ENCODE data around the gene TSFM.

Gene TSFM

DNA sequence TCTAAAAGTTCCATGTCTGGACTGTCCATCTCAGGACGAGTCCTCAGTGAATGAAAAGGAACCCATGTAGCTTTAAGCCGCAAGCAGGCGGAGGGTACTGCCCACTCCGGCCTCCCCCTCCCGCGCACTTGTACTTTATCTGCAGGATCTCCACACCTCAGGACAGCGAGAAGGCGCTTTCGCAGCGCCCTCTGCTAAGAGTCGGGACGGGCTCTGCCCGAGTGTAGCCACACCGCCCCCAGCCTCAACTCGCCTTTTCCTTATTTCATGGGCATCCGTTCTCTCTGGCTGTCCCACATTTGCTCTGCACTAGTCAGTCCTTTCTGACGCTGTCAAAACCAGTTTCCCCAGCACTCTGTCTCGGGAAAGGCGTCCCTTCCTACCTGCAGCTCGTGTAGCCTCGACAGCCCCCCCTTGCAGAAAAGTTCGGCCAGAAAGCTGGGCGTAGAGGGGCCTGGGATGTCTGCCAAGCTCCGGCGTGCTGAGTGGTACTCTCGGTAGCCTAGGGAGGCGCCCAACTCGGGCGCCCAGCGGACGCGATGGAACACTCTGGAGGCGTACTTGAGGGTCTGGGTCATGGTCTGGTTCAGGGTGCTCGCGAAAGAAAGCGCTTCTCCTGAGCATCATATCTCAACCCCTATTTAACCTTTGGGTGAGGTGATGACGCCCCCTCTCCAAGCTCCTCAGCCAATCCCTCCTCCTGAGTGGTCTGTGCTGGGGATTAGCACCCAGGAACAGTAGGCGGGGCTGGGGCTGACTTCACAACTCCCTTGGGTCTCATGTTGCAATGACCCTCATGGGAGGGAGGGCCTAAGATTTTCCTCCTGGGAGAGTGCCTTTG lies 15.9 kb upstream of the TSFM start, which contains the start of gene CYP27B1 (continued):
- TF ChIP-seq, protein P1, sequence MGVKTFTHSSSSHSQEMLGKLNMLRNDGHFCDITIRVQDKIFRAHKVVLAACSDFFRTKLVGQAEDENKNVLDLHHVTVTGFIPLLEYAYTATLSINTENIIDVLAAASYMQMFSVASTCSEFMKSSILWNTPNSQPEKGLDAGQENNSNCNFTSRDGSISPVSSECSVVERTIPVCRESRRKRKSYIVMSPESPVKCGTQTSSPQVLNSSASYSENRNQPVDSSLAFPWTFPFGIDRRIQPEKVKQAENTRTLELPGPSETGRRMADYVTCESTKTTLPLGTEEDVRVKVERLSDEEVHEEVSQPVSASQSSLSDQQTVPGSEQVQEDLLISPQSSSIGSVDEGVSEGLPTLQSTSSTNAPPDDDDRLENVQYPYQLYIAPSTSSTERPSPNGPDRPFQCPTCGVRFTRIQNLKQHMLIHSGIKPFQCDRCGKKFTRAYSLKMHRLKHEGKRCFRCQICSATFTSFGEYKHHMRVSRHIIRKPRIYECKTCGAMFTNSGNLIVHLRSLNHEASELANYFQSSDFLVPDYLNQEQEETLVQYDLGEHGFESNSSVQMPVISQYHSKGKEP (tag by site-specific recombination; IDR thresholded peaks at IDR 0.05), result no peak
- TF ChIP-seq ZNF473 (tag by site-specific recombination; IDR thresholded peaks at IDR 0.05) (no peak), ZNF548 (tag by site-specific recombination; IDR thresholded peaks at IDR 0.05) (no peak), ZNF530 (tag by site-specific recombination; IDR thresholded peaks at IDR 0.05; ENCODE audit: low read depth) (no peak), SP7 (tag by site-specific recombination; IDR thresholded peaks at IDR 0.05) (peak; percentile 67), ZNF549 (tag by site-specific recombination; IDR thresholded peaks at IDR 0.05) (no peak), ZIC2 (tag by site-specific recombination; IDR thresholded peaks at IDR 0.05) (peak; percentile 59), ZNF366 (tag by site-specific recombination; conservative IDR thresholded peaks at IDR 0.05) (peak; percentile 29; the same call in 1 of the 2 replicates), ZBTB8A (tag by site-specific recombination; IDR thresholded peaks at IDR 0.05) (peak; percentile 97), TCF7L2 (IDR thresholded peaks at IDR 0.05; ENCODE audit: borderline replicate concordance, low read depth, low read length) (no peak), SP3 (tag by site-specific recombination; IDR thresholded peaks at IDR 0.05) (peak; percentile 52; the same call in 1 of the 2 replicates), SP2 (tag by site-specific recombination; IDR thresholded peaks at IDR 0.05) (peak; percentile 71), KLF10 (tag by site-specific recombination; IDR thresholded peaks at IDR 0.05) (0 out of 2 replicates have a peak, but pooled peaks have one; percentile 25), ZFHX2 (tag by site-specific recombination; conservative IDR thresholded peaks at IDR 0.05) (peak; percentile 44), ZNF23 (tag by site-specific recombination; IDR thresholded peaks at IDR 0.05; ENCODE audit: borderline replicate concordance) (no peak), ZBTB48 (tag by site-specific recombination; IDR thresholded peaks at IDR 0.05) (peak; percentile 37; the same call in 1 of the 2 replicates), ZNF664 (tag by site-specific recombination; IDR thresholded peaks at IDR 0.05) (no peak)
- TF ChIP-seq, protein P2, sequence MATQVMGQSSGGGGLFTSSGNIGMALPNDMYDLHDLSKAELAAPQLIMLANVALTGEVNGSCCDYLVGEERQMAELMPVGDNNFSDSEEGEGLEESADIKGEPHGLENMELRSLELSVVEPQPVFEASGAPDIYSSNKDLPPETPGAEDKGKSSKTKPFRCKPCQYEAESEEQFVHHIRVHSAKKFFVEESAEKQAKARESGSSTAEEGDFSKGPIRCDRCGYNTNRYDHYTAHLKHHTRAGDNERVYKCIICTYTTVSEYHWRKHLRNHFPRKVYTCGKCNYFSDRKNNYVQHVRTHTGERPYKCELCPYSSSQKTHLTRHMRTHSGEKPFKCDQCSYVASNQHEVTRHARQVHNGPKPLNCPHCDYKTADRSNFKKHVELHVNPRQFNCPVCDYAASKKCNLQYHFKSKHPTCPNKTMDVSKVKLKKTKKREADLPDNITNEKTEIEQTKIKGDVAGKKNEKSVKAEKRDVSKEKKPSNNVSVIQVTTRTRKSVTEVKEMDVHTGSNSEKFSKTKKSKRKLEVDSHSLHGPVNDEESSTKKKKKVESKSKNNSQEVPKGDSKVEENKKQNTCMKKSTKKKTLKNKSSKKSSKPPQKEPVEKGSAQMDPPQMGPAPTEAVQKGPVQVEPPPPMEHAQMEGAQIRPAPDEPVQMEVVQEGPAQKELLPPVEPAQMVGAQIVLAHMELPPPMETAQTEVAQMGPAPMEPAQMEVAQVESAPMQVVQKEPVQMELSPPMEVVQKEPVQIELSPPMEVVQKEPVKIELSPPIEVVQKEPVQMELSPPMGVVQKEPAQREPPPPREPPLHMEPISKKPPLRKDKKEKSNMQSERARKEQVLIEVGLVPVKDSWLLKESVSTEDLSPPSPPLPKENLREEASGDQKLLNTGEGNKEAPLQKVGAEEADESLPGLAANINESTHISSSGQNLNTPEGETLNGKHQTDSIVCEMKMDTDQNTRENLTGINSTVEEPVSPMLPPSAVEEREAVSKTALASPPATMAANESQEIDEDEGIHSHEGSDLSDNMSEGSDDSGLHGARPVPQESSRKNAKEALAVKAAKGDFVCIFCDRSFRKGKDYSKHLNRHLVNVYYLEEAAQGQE (tag by site-specific recombination; IDR thresholded peaks at IDR 0.05), result no peak
- TF ChIP-seq, protein P3, sequence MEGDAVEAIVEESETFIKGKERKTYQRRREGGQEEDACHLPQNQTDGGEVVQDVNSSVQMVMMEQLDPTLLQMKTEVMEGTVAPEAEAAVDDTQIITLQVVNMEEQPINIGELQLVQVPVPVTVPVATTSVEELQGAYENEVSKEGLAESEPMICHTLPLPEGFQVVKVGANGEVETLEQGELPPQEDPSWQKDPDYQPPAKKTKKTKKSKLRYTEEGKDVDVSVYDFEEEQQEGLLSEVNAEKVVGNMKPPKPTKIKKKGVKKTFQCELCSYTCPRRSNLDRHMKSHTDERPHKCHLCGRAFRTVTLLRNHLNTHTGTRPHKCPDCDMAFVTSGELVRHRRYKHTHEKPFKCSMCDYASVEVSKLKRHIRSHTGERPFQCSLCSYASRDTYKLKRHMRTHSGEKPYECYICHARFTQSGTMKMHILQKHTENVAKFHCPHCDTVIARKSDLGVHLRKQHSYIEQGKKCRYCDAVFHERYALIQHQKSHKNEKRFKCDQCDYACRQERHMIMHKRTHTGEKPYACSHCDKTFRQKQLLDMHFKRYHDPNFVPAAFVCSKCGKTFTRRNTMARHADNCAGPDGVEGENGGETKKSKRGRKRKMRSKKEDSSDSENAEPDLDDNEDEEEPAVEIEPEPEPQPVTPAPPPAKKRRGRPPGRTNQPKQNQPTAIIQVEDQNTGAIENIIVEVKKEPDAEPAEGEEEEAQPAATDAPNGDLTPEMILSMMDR (tag by site-specific recombination; IDR thresholded peaks at IDR 0.05), result peak; percentile 85
- TF ChIP-seq, protein P4, sequence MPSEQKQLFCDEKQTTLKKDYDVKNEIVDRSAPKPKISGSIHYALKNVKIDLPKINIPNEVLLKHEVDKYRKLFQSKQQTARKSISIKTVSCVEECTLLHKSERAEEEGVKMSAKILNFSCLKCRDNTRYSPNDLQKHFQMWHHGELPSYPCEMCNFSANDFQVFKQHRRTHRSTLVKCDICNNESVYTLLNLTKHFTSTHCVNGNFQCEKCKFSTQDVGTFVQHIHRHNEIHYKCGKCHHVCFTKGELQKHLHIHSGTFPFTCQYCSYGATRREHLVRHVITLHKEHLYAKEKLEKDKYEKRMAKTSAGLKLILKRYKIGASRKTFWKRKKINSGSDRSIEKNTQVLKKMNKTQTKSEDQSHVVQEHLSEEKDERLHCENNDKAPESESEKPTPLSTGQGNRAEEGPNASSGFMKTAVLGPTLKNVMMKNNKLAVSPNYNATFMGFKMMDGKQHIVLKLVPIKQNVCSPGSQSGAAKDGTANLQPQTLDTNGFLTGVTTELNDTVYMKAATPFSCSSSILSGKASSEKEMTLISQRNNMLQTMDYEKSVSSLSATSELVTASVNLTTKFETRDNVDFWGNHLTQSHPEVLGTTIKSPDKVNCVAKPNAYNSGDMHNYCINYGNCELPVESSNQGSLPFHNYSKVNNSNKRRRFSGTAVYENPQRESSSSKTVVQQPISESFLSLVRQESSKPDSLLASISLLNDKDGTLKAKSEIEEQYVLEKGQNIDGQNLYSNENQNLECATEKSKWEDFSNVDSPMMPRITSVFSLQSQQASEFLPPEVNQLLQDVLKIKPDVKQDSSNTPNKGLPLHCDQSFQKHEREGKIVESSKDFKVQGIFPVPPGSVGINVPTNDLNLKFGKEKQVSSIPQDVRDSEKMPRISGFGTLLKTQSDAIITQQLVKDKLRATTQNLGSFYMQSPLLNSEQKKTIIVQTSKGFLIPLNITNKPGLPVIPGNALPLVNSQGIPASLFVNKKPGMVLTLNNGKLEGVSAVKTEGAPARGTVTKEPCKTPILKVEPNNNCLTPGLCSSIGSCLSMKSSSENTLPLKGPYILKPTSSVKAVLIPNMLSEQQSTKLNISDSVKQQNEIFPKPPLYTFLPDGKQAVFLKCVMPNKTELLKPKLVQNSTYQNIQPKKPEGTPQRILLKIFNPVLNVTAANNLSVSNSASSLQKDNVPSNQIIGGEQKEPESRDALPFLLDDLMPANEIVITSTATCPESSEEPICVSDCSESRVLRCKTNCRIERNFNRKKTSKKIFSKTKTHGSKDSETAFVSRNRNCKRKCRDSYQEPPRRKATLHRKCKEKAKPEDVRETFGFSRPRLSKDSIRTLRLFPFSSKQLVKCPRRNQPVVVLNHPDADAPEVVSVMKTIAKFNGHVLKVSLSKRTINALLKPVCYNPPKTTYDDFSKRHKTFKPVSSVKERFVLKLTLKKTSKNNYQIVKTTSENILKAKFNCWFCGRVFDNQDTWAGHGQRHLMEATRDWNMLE (tag by site-specific recombination; conservative IDR thresholded peaks at IDR 0.05; ENCODE audit: low read depth), result no peak
- TF ChIP-seq, protein P5, sequence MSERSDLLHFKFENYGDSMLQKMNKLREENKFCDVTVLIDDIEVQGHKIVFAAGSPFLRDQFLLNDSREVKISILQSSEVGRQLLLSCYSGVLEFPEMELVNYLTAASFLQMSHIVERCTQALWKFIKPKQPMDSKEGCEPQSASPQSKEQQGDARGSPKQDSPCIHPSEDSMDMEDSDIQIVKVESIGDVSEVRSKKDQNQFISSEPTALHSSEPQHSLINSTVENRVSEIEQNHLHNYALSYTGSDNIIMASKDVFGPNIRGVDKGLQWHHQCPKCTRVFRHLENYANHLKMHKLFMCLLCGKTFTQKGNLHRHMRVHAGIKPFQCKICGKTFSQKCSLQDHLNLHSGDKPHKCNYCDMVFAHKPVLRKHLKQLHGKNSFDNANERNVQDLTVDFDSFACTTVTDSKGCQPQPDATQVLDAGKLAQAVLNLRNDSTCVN (tag by site-specific recombination; optimal IDR thresholded peaks at IDR 0.05), result peak; percentile 11
- TF ChIP-seq, protein P6, sequence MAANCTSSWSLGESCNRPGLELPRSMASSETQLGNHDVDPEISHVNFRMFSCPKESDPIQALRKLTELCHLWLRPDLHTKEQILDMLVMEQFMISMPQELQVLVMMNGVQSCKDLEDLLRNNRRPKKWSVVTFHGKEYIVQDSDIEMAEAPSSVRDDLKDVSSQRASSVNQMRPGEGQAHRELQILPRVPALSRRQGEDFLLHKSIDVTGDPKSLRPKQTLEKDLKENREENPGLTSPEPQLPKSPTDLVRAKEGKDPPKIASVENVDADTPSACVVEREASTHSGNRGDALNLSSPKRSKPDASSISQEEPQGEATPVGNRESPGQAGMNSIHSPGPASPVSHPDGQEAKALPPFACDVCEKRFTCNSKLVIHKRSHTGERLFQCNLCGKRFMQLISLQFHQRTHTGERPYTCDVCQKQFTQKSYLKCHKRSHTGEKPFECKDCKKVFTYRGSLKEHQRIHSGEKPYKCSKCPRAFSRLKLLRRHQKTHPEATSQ (tag by site-specific recombination; IDR thresholded peaks at IDR 0.05), result no peak
- TF ChIP-seq, protein P7, sequence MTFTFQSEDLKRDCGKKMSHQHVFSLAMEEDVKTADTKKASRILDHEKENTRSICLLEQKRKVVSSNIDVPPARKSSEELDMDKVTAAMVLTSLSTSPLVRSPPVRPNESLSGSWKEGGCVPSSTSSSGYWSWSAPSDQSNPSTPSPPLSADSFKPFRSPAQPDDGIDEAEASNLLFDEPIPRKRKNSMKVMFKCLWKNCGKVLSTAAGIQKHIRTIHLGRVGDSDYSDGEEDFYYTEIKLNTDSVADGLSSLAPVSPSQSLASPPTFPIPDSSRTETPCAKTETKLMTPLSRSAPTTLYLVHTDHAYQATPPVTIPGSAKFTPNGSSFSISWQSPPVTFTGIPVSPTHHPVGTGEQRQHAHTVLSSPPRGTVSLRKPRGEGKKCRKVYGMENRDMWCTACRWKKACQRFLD (tag by site-specific recombination; IDR thresholded peaks at IDR 0.05), result no peak

Data from HEK293 (cell line).